Activated CD4-positive, alpha-beta T cell treated with anti-CD3 and anti-CD28 coated beads for 4 hours (primary cell): Measurements from ENCODE around the gene AMER1.

Experiments used
- DNase-seq, 2 donors: peaks; one replicate each; pipeline ENCODE4 v3.0.0-alpha.2; 2020

AMER1 gene

DNA sequence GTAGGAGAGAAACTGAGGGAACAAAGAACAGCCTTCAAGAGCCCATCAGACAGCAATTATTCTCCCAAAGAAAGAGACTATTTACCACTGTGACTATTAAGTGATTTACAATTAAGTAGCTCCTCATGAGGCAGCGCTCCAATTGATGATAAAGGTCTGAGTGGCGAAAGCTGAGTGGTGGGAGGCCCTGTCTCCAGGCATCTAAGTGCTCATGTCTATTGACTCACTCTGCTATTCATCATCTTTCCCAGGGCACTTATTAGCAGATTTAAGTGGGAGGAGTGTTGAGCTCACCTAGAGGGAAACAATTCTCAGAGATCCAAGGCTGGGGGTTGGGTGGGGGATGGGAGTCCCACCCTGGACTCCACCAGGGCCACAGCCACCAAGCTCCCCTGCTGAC lies 23.3 kb downstream of the AMER1 start:
- no peak for DNase-seq

DNA sequence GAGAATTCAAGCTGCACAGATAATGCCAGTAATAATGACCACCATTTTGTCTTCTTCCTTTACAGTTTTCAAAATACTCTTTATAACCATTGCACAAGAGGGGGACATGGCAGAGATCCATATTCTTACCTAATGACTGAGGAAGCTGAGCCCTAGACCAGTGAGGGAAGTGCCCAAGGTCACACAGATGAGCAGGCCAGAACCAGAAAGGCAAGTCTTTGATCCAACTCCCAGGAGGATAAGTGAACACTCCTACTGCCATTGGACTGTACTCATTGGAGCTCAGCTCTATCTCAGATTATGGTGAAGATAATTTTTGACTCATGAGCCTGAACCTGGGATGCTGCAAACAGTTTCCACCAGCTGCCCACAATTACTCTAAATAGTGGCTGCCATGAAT lies 28.6 kb downstream of the AMER1 start:
- DNase-seq: no peak

DNA sequence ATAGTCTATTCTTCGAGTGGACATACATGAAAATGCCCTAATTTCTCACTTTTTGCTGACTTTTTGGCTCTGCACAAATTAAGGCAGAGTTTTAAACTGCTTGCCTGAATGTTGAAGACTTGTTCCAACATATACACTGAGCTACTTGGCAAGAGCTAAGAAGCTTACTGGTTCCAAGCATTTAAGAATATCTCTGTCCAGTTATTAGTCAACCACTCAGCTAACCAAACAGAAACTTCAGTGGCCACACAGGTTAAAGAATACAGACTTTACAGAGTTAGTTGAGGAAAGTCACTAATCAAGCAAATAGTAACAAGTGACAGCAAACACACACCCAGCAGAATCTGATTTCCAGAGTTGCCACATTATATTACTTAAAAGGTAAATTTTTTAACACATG lies 35.5 kb downstream of the AMER1 start:
- DNase-seq: no peak

DNA sequence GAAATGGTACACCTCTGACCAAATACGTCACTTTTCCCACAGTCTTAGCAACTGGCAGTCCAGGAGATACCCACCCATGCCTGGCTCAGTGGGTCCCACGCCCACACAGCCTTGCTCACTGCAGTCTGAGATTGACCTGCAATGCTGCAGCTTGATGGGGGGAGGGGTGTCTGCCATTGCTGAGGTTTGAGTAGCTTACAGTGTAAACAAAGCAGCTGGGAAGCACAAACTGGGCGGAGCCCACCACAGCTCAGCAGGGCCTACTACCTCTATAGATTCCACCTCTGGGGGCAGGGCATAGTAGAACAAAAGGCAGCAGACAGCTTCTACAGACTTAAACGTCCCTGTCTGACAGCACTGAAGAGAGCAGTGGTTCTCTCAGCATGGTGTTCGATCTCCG lies 52.7 kb downstream of the AMER1 start:
- no peak for DNase-seq

GRCh38 chrX:64151911-64152310 lies 53.6 kb downstream of the AMER1 start:
- DNase-seq: no peak

DNA sequence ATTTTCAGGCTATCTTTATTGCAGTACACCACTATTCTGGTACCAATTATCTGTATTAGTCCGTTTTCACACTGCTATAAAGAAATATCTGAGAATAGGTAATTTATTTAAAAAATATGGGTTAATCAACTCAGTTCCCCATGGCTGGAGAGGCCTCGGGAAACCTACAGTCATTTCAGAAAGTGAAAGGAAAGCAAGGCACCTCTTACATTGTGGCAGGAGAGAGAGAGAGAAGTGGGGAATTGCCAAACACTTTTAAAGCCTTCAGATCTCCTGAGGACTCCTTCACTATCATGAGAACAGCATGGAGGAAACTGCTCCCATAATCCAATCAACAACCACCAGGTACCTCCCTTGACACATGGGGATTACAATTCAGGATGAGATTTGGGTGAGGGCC lies 54.7 kb downstream of the AMER1 start:
- DNase-seq: no peak
